IMR-90 (cell line): ENCODE results near the gene LPCAT2. TPM values are rescaled to one million over a fixed set of nuclear protein-coding genes. Genes with fewer than 3 reads are reported as not detected.

Experiments used
- ATAC-seq: fragments of 200-7000 bp; cut with Tn5 transposase; 2 replicates; pipeline ENCODE4 v1.9.1; 2020; ENCODE audit warnings: low read depth, mild to moderate bottlenecking, moderate library complexity
- BruUV-seq: library from RNA; stranded (reverse); fragments of 400-500 nt; replicated peaks from 2 replicates; lab custom pipeline; 2021; lab: Mats Ljungman, UMichigan
- CTCF ChIA-PET: fragments of 300-600 bp; formaldehyde crosslinking; extraction: SDS; loops from one replicate; lab custom pipeline; 2021; ENCODE audit warnings: antibody characterized with exemption; lab: Yijun Ruan, JAX
- POLR2A ChIA-PET: fragments of 300-600 bp; sonication (Branson Sonifier 250); formaldehyde crosslinking; loops from one replicate; lab custom pipeline; 2022; ENCODE audit warnings: antibody characterized with exemption; ENCODE audit not compliant: unreplicated experiment; lab: Charles Lee
- DNase-seq: peaks from one replicate; pipeline ENCODE4 v3.0.0; 2013
- H2AFZ ChIP-seq: replicated peaks from 2 replicates; pipeline ENCODE3; 2013; ENCODE audit warnings: low read length, mild to moderate bottlenecking; ENCODE audit not compliant: poor library complexity
- H2AK5ac ChIP-seq: 2 replicates; pipeline ENCODE4 v1.6.1; 2013; ENCODE audit warnings: low read depth, low read length, inconsistent platforms
- H2AK9ac ChIP-seq: replicated peaks from 2 replicates; pipeline ENCODE3; 2013; ENCODE audit warnings: mild to moderate bottlenecking, low read depth, low read length, moderate library complexity; ENCODE audit not compliant: poor library complexity
- H2BK120ac ChIP-seq: 2 replicates; pipeline ENCODE4 v1.6.1; 2013; ENCODE audit warnings: low read depth, low read length, inconsistent platforms
- H2BK15ac ChIP-seq: 3 replicates; pipeline ENCODE4 v1.6.1; 2013; ENCODE audit warnings: low read depth, low read length, inconsistent platforms
- H2BK20ac ChIP-seq: 2 replicates; pipeline ENCODE4 v1.6.1; 2013; ENCODE audit warnings: low read depth, mild to moderate bottlenecking, inconsistent platforms, low read length, moderate library complexity
- H2BK5ac ChIP-seq: 2 replicates; pipeline ENCODE4 v1.6.1; 2013; ENCODE audit warnings: mild to moderate bottlenecking, low read depth, low read length, inconsistent platforms; ENCODE audit not compliant: poor library complexity, severe bottlenecking
- H3K14ac ChIP-seq: replicated peaks from 2 replicates; pipeline ENCODE4 v1.6.1; 2013; ENCODE audit warnings: low read depth, low read length, inconsistent platforms
- H3K18ac ChIP-seq: 2 replicates; pipeline ENCODE4 v1.6.1; 2013; ENCODE audit warnings: low read depth, low read length, control low read depth
- H3K23ac ChIP-seq: 2 replicates; pipeline ENCODE4 v1.6.1; 2013; ENCODE audit warnings: low read depth, low read length, inconsistent platforms
- H3K27ac ChIP-seq: 2 replicates; pipeline ENCODE4 v1.5.1; 2013; ENCODE audit warnings: mild to moderate bottlenecking, control low read depth, low read length; ENCODE audit not compliant: insufficient read depth
- H3K27me3 ChIP-seq: 2 replicates; pipeline ENCODE4 v1.6.1; 2013; ENCODE audit warnings: low read length; ENCODE audit not compliant: control insufficient read depth, insufficient read depth
- H3K36me3 ChIP-seq: 2 replicates; pipeline ENCODE4 v1.6.1; 2013; ENCODE audit warnings: low read length, mixed read lengths; ENCODE audit not compliant: control insufficient read depth, insufficient read depth
- H3K4ac ChIP-seq: 2 replicates; pipeline ENCODE4 v1.6.1; 2013; ENCODE audit warnings: low read depth, low read length, inconsistent platforms
- H3K4me1 ChIP-seq: 2 replicates; pipeline ENCODE4 v1.6.1; 2013; ENCODE audit warnings: low read length, mixed read lengths; ENCODE audit not compliant: control insufficient read depth, insufficient read depth
- H3K4me2 ChIP-seq: 2 replicates; pipeline ENCODE4 v1.6.1; 2013; ENCODE audit warnings: low read depth, mild to moderate bottlenecking, control low read depth, low read length, moderate library complexity
- H3K4me3 ChIP-seq: 2 replicates; pipeline ENCODE4 v1.5.1; 2013; ENCODE audit warnings: low read depth, mild to moderate bottlenecking, control low read depth, low read length, moderate library complexity; ENCODE audit not compliant: insufficient read depth
- H3K56ac ChIP-seq: 2 replicates; pipeline ENCODE4 v1.6.1; 2013; ENCODE audit warnings: low read length, inconsistent platforms; ENCODE audit not compliant: insufficient read depth; ENCODE audit errors: extremely low read depth
- H3K79me1 ChIP-seq, 2 experiments: 2 replicates each; pipeline ENCODE4 v1.6.1; 2013; ENCODE audit warnings: low read length in 2 of 2, inconsistent platforms in 1 of 2, low read depth in 1 of 2
- H3K9ac ChIP-seq: 2 replicates; pipeline ENCODE4 v1.6.1; 2013; ENCODE audit warnings: low read depth, low read length, control low read depth
- H3K9me1 ChIP-seq: 2 replicates; pipeline ENCODE4 v1.6.1; 2013; ENCODE audit warnings: low read length, inconsistent platforms; ENCODE audit not compliant: insufficient read depth
- H3K9me3 ChIP-seq: 2 replicates; pipeline ENCODE4 v1.6.1; 2013; ENCODE audit warnings: low read length; ENCODE audit not compliant: control insufficient read depth, insufficient read depth
- H4K20me1 ChIP-seq: 2 replicates; pipeline ENCODE4 v1.6.1; 2013; ENCODE audit warnings: low read length, inconsistent platforms; ENCODE audit not compliant: insufficient read depth
- H4K5ac ChIP-seq: 2 replicates; pipeline ENCODE4 v1.6.1; 2013; ENCODE audit warnings: mild to moderate bottlenecking, low read depth, low read length, control low read depth
- H4K8ac ChIP-seq, 2 experiments: 2 replicates each; pipeline ENCODE4 v1.6.1; 2013; ENCODE audit warnings: low read depth in 2 of 2, low read length in 2 of 2, control low read depth in 1 of 2, inconsistent platforms in 1 of 2
- H4K91ac ChIP-seq: 2 replicates; pipeline ENCODE4 v1.6.1; 2013; ENCODE audit warnings: low read depth, low read length, inconsistent platforms; ENCODE audit not compliant: insufficient read depth
- BHLHE40 ChIP-seq: fragments of 150-350 bp; IDR thresholded peaks from 2 replicates; pipeline ENCODE4 v1.6.1; 2016; ENCODE audit warnings: mild to moderate bottlenecking, low read depth, low read length
- CEBPB ChIP-seq: IDR thresholded peaks from 2 replicates; pipeline ENCODE4 v1.6.1; 2012; ENCODE audit warnings: low read depth, low read length, improper control_type of control experiment
- CHD1 ChIP-seq: IDR thresholded peaks from 2 replicates; pipeline ENCODE4 v1.6.1; 2012; ENCODE audit warnings: low read depth, low read length, improper control_type of control experiment
- FOS ChIP-seq: fragments of 150-350 bp; IDR thresholded peaks from 2 replicates; pipeline ENCODE4 v1.6.1; 2016; ENCODE audit warnings: low read depth, low read length
- MAFK ChIP-seq: IDR thresholded peaks from 2 replicates; pipeline ENCODE4 v1.6.1; 2012; ENCODE audit warnings: low read depth, low read length, improper control_type of control experiment
- MAZ ChIP-seq: IDR thresholded peaks from 2 replicates; pipeline ENCODE4 v1.6.1; 2012; ENCODE audit warnings: low read depth, mild to moderate bottlenecking, low read length, improper control_type of control experiment, moderate library complexity, borderline replicate concordance
- MXI1 ChIP-seq: IDR thresholded peaks from 2 replicates; pipeline ENCODE4 v1.6.1; 2012; ENCODE audit warnings: low read depth, mild to moderate bottlenecking, low read length, moderate library complexity, borderline replicate concordance
- NFE2L2 ChIP-seq: fragments of 150-350 bp; IDR thresholded peaks from 2 replicates; pipeline ENCODE4 v1.6.1; 2016; ENCODE audit warnings: low read depth, mild to moderate bottlenecking, low read length
- POLR2A ChIP-seq: IDR thresholded peaks from 2 replicates; pipeline ENCODE4 v1.6.1; 2012; ENCODE audit warnings: mild to moderate bottlenecking, low read depth, low read length
- RCOR1 ChIP-seq: IDR thresholded peaks from 2 replicates; pipeline ENCODE4 v1.6.1; 2012; ENCODE audit warnings: mild to moderate bottlenecking, low read length, improper control_type of control experiment; ENCODE audit not compliant: insufficient replicate concordance
- RFX5 ChIP-seq: IDR thresholded peaks from 2 replicates; pipeline ENCODE4 v1.8.0; 2012; ENCODE audit warnings: low read depth, mild to moderate bottlenecking, low read length, moderate library complexity
- SMC3 ChIP-seq: fragments of 150-350 bp; IDR thresholded peaks from 2 replicates; pipeline ENCODE4 v1.6.1; 2016; ENCODE audit warnings: low read depth, mild to moderate bottlenecking, antibody characterized with exemption, low read length, moderate library complexity
- WGBS, 2 experiments: methylation state at CpG; one replicate each; pipeline versions ENCODE4 v1.1.5 to v1.1.7; 2013; ENCODE audit warnings: missing lambda C conversion rate in 2 of 2; ENCODE audit not compliant: insufficient read length in 1 of 2; ENCODE audit errors: extremely low coverage in 2 of 2; 5-methylcytosine and 5-hydroxymethylcytosine counted together
- dilution Hi-C: fragments of 300-500 bp; cut with HindIII; formaldehyde crosslinking; loops from one replicate; pipeline ENCODE4 v1.14.3; 2018; ENCODE audit warnings: low sequenced_read_pairs; ENCODE audit not compliant: unreplicated experiment
- in situ Hi-C: fragments of 300-500 bp; cut with MboI; formaldehyde crosslinking; loops from 3 replicates; pipeline ENCODE4 v1.14.3; 2019; ENCODE audit warnings: low sequenced_read_pairs, inconsistent platforms, mixed read lengths
- intact Hi-C: fragments of 100-400 bp; cut with micrococcal nuclease; formaldehyde crosslinking; loops from 2 replicates; pipeline ENCODE4 v1.10.0; 2022
- polyA plus RNA-seq, 3 experiments: library from polyadenylated mRNA; depleted of rRNA; stranded (reverse); fragments of >200 nt; gene quantifications; 2 replicates each; pipeline ENCODE4 v1.2.3, GENCODE V29; 2012; ENCODE audit warnings: low replicate concordance in 1 of 3
- total RNA-seq: library from RNA; depleted of rRNA; stranded (reverse); fragments of >200 nt; gene quantifications from 2 replicates; pipeline ENCODE4 v1.2.3, GENCODE V29; 2012
- TF ChIP-seq, protein P1 (sequence below): fragments of 150-350 bp; IDR thresholded peaks from 2 replicates; pipeline ENCODE4 v1.6.1; 2017; ENCODE audit warnings: mild to moderate bottlenecking, antibody characterized with exemption, low read length, low read depth
- TF ChIP-seq, protein P2 (sequence below): fragments of 150-350 bp; IDR thresholded peaks from 2 replicates; pipeline ENCODE4 v1.6.1; 2016; ENCODE audit warnings: low read depth, mild to moderate bottlenecking, low read length, moderate library complexity, borderline replicate concordance

LPCAT2 gene
- total and polyA plus RNA-seq, 2 of the 4 experiments (the other 2 are of a cell fraction), result 8.6 to 8.7 TPM

DNA sequence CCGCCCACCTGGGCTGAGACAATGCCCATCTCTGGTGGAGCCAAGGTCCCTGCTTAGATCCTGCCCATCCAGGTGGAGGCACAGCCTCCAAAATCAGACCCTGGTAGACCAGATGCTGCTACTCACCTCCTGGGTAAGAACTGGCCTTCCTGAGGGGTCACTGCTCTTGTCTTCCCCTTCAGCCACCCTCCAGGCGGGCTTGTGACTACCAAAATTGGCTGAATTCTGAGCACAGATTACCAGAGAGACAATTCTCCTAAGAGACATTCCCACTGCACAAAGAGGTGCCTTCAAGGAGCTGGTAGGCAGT is 19.0 kb upstream of the LPCAT2 start:
- WGBS, 2 experiments, result no CpG with 5 or more reads among the region's 2 CpGs
- Histone ChIP-seq H3K79me1 (peaks cover 0 to 13% of the 10 kb centered on the region in 2 experiments; a peak in 2 of 4 replicates), H3K14ac (no peak overlapping the region), H3K4me1 (peaks cover 16% of the 10 kb centered on the region), H3K4me3 (no peak overlapping the region), H4K8ac (no peak overlapping the region), H2AK9ac (no peak overlapping the region), H2BK120ac (no peak overlapping the region), H3K56ac (no peak overlapping the region), H3K9me1 (peaks cover 22% of the 10 kb centered on the region), H3K23ac (no peak overlapping the region), H2BK5ac (no peak overlapping the region), H3K4ac (no peak overlapping the region), H3K27ac (no peak overlapping the region), H2AK5ac (no peak overlapping the region), H3K27me3 (no peaks in the 10 kb centered on the region), H2BK15ac (no peak overlapping the region), H4K91ac (no peak overlapping the region), H3K4me2 (no peak overlapping the region), H3K9ac (no peak overlapping the region), H4K20me1 (peaks cover 9% of the 10 kb centered on the region; the same call in 1 of the 2 replicates), H3K18ac (no peak overlapping the region), H2AFZ (no peak overlapping the region), H3K36me3 (peaks cover 83% of the 10 kb centered on the region), H4K5ac (no peak overlapping the region), H3K9me3 (no peaks in the 10 kb centered on the region), H2BK20ac (no peak overlapping the region)
- TF ChIP-seq MXI1 (no peak), POLR2A (no peak), SMC3 (no peak), RFX5 (no peak), NFE2L2 (no peak), CHD1 (no peak), MAZ (no peak), MAFK (no peak), FOS (no peak), RCOR1 (no peak), BHLHE40 (no peak), CEBPB (no peak)
- TF ChIP-seq, protein P1, sequence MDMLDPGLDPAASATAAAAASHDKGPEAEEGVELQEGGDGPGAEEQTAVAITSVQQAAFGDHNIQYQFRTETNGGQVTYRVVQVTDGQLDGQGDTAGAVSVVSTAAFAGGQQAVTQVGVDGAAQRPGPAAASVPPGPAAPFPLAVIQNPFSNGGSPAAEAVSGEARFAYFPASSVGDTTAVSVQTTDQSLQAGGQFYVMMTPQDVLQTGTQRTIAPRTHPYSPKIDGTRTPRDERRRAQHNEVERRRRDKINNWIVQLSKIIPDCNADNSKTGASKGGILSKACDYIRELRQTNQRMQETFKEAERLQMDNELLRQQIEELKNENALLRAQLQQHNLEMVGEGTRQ, result no peak
- TF ChIP-seq, protein P2, sequence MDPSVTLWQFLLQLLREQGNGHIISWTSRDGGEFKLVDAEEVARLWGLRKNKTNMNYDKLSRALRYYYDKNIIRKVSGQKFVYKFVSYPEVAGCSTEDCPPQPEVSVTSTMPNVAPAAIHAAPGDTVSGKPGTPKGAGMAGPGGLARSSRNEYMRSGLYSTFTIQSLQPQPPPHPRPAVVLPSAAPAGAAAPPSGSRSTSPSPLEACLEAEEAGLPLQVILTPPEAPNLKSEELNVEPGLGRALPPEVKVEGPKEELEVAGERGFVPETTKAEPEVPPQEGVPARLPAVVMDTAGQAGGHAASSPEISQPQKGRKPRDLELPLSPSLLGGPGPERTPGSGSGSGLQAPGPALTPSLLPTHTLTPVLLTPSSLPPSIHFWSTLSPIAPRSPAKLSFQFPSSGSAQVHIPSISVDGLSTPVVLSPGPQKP, result no peak
- intact Hi-C loops, result no loop called here
- ChIA-PET POLR2A (interaction anchor here (0.5 kb wide), 1 partner anchor 23 kb away, joined by 8 read pairs; no protein-coding TSS in a partner anchor), CTCF (no interaction called here)
- in situ Hi-C loops, result loop anchor here (25.0 kb wide), 1 partner anchor 872 kb away; no protein-coding TSS in a partner anchor
- no TSS peak for BruUV-seq
- DNase-seq (no peak), ATAC-seq (no peak)
- dilution Hi-C loops, result no loop called here
